ENCODE data around the gene MPRIP.

DNA sequence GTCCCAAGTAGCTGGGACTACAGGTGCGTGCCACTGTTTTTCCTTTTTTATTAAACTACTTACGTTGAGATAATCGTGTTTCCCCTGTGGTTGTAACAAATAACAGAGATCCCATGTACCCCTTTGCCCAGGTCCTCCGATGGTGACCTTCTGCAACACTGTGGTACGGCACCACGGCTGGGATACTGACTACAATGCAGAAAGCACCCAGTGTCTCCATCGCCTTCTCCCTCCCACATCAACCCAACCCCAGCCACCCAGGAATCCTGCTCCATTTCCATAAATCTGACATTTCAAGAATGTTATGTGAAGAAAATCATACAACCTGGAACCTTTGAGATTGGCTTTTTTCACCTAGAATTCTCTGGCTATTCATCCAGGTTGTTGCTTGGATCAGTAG lies 22.1 kb downstream of the MPRIP start:
- no peak for TF ChIP-seq ZNF654 (tag by site-specific recombination; IDR thresholded peaks at IDR 0.05; ENCODE audit: low read depth)
- TF ChIP-seq, protein P1, sequence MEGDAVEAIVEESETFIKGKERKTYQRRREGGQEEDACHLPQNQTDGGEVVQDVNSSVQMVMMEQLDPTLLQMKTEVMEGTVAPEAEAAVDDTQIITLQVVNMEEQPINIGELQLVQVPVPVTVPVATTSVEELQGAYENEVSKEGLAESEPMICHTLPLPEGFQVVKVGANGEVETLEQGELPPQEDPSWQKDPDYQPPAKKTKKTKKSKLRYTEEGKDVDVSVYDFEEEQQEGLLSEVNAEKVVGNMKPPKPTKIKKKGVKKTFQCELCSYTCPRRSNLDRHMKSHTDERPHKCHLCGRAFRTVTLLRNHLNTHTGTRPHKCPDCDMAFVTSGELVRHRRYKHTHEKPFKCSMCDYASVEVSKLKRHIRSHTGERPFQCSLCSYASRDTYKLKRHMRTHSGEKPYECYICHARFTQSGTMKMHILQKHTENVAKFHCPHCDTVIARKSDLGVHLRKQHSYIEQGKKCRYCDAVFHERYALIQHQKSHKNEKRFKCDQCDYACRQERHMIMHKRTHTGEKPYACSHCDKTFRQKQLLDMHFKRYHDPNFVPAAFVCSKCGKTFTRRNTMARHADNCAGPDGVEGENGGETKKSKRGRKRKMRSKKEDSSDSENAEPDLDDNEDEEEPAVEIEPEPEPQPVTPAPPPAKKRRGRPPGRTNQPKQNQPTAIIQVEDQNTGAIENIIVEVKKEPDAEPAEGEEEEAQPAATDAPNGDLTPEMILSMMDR (tag by site-specific recombination; IDR thresholded peaks at IDR 0.05) = no peak
- TF ChIP-seq ZNF133 (tag by site-specific recombination; IDR thresholded peaks at IDR 0.05) = no peak
- no peak for TF ChIP-seq ZNF792 (tag by site-specific recombination; IDR thresholded peaks at IDR 0.05)
- no peak for TF ChIP-seq REPIN1 (tag by site-specific recombination; IDR thresholded peaks at IDR 0.05; ENCODE audit: low read depth)
- no peak for TF ChIP-seq ZNF324 (tag by site-specific recombination; IDR thresholded peaks at IDR 0.05)
- TF ChIP-seq ZNF302 (tag by site-specific recombination; IDR thresholded peaks at IDR 0.05; ENCODE audit: low read depth) = no peak
- TF ChIP-seq, protein P2, sequence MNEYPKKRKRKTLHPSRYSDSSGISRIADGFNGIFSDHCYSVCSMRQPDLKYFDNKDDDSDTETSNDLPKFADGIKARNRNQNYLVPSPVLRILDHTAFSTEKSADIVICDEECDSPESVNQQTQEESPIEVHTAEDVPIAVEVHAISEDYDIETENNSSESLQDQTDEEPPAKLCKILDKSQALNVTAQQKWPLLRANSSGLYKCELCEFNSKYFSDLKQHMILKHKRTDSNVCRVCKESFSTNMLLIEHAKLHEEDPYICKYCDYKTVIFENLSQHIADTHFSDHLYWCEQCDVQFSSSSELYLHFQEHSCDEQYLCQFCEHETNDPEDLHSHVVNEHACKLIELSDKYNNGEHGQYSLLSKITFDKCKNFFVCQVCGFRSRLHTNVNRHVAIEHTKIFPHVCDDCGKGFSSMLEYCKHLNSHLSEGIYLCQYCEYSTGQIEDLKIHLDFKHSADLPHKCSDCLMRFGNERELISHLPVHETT (tag by site-specific recombination; IDR thresholded peaks at IDR 0.05) = no peak
- TF ChIP-seq ZNF561 (tag by site-specific recombination; IDR thresholded peaks at IDR 0.05; ENCODE audit: borderline replicate concordance) = no peak
- TF ChIP-seq ZNF121 (tag by site-specific recombination; IDR thresholded peaks at IDR 0.05) = no peak
- no peak for TF ChIP-seq ZNF776 (tag by site-specific recombination; IDR thresholded peaks at IDR 0.05; ENCODE audit: borderline replicate concordance)
